Activated CD4-positive, alpha-beta T cell treated with anti-CD3 and anti-CD28 coated beads, Interleukin-2, amount 10 ng/mL, durations not matched to agents 7 days and 5 days (primary cell): ENCODE data around the gene TNS4. TPM values are rescaled to one million over a fixed set of nuclear protein-coding genes. Genes with fewer than 3 reads are reported as not detected.

Experiments
- CTCF ChIA-PET: fragments of 350-600 bp; sonication (Branson Sonifier 250); formaldehyde crosslinking; loops from one replicate; lab custom pipeline; 2021; ENCODE audit warnings: antibody characterized with exemption; lab: Charles Lee
- POLR2A ChIA-PET: fragments of 350-600 bp; sonication (Branson Sonifier 250); formaldehyde crosslinking; loops from one replicate; lab custom pipeline; 2021; ENCODE audit warnings: antibody characterized with exemption; lab: Charles Lee
- DNase-seq: peaks from one replicate; pipeline ENCODE4 v3.0.0-alpha.2; 2020
- H3K27ac Mint-ChIP-seq: one replicate; pipeline ENCODE4 v1.8.0; 2021; ENCODE audit warnings: mild to moderate bottlenecking, moderate library complexity, mixed read lengths
- H3K27me3 Mint-ChIP-seq: one replicate; pipeline ENCODE4 v1.8.0; 2021; ENCODE audit warnings: mixed read lengths
- H3K36me3 Mint-ChIP-seq: one replicate; pipeline ENCODE4 v1.8.0; 2021; ENCODE audit warnings: low read depth, mixed read lengths
- H3K4me1 Mint-ChIP-seq: one replicate; pipeline ENCODE4 v1.8.0; 2021; ENCODE audit warnings: mixed read lengths
- H3K4me3 Mint-ChIP-seq: one replicate; pipeline ENCODE4 v1.8.0; 2021; ENCODE audit warnings: mild to moderate bottlenecking, moderate library complexity, mixed read lengths
- H3K9me3 Mint-ChIP-seq: one replicate; pipeline ENCODE4 v1.8.0; 2021; ENCODE audit warnings: mixed read lengths
- total RNA-seq, 2 experiments: library from RNA; stranded (reverse); gene quantifications; one replicate each; pipeline ENCODE4 v1.2.3, GENCODE V29; 2021

TNS4 gene
- total RNA-seq, 2 experiments from 2014 or later: 3.5 to 3.7 TPM

DNA sequence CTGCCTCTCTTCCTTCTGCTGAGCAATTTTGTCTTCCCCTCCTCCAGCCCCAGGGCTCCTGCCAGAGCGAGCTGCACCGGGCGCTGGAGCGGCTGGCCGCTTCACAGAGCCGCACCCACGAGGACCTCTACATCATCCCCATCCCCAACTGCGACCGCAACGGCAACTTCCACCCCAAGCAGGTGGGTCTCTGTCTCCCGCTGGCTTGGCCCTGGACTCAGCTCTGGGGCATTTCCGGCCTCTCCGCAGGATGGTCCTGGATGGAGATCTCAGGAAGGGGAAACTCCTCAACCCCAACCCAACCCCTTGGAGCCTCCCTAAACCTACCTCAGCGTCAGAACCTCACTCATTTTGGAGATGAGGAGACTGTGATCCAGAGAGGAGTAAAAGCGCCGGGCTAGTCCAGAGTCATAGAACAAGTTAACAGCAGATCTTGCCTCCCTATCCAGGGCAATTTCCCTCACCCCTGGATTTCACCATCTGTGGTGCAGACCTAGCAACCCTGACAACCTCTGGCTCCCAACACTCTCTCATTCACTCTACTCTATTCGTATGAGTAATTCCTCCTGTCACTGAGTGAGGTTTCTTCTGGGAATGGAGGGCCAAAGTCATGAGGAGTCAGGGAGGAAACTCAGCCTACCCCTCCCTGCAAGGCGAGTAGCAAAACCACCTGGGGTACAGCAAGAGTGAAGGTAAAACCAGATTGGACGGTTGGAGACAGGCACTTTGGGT lies 47.4 kb downstream of the TNS4 start:
- H3K4me1 Mint-ChIP-seq: peaks cover 17% of the 10 kb centered on the region
- ChIA-PET POLR2A (no interaction called here), CTCF (interaction anchor here (0.7 to 2.7 kb wide), 3 partner anchors 10 to 1209 kb away, joined by 3 to 11 read pairs (median 4); partner anchors contain the start of gene IGFBP4)
- H3K27ac Mint-ChIP-seq: peak overlapping the region; percentile 2
- no peaks in the 10 kb centered on the region for H3K9me3 Mint-ChIP-seq
- H3K36me3 Mint-ChIP-seq: peaks cover 45% of the 10 kb centered on the region
- H3K4me3 Mint-ChIP-seq: no peak overlapping the region
- DNase-seq: no peak
- no peaks in the 10 kb centered on the region for H3K27me3 Mint-ChIP-seq

- POLR2A ChIA-PET: no interaction called here
These were observed 48.5 kb downstream of the TNS4 start for GRCh38 chr17:40452921-40453378.

GRCh38 chr17:40452216-40452787 lies 49.1 kb downstream of the TNS4 start:
- peaks cover 50% of the 10 kb centered on the region for H3K36me3 Mint-ChIP-seq
- no peaks in the 10 kb centered on the region for H3K27me3 Mint-ChIP-seq
- peak overlapping the region; percentile 64 for H3K27ac Mint-ChIP-seq
- H3K4me3 Mint-ChIP-seq: no peak overlapping the region
- peaks cover 34% of the 10 kb centered on the region for H3K4me1 Mint-ChIP-seq
- ChIA-PET POLR2A (no interaction called here), CTCF (interaction anchor here (0.5 to 2.8 kb wide), 4 partner anchors 24 to 236 kb away, joined by 3 to 9 read pairs (median 4); no protein-coding TSS in a partner anchor)
- DNase-seq: no peak
- no peaks in the 10 kb centered on the region for H3K9me3 Mint-ChIP-seq

More at GRCh38 chr17:40452921-40453378, 48.5 kb downstream of the TNS4 start:
- H3K27ac Mint-ChIP-seq: no peak overlapping the region
- peaks cover 53% of the 10 kb centered on the region for H3K36me3 Mint-ChIP-seq
- H3K9me3 Mint-ChIP-seq: no peaks in the 10 kb centered on the region
- H3K4me1 Mint-ChIP-seq: peaks cover 28% of the 10 kb centered on the region
- no peaks in the 10 kb centered on the region for H3K27me3 Mint-ChIP-seq
- no peak overlapping the region for H3K4me3 Mint-ChIP-seq
- no peak for DNase-seq
- CTCF ChIA-PET: interaction anchor here (1.0 kb wide), 1 partner anchor 23 kb away, joined by 4 read pairs; no protein-coding TSS in a partner anchor

GRCh38 chr17:40451420-40451819 lies 50.0 kb downstream of the TNS4 start:
- H3K27ac Mint-ChIP-seq: no peak overlapping the region
- ChIA-PET CTCF (interaction anchor here (0.6 to 2.8 kb wide), 5 partner anchors 11 to 144 kb away, joined by 3 to 9 read pairs (median 4); no protein-coding TSS in a partner anchor), POLR2A (no interaction called here)
- H3K36me3 Mint-ChIP-seq: peaks cover 44% of the 10 kb centered on the region
- peaks cover 42% of the 10 kb centered on the region for H3K4me1 Mint-ChIP-seq
- H3K27me3 Mint-ChIP-seq: no peaks in the 10 kb centered on the region
- no peak for DNase-seq
- H3K9me3 Mint-ChIP-seq: no peaks in the 10 kb centered on the region
- no peak overlapping the region for H3K4me3 Mint-ChIP-seq

DNA sequence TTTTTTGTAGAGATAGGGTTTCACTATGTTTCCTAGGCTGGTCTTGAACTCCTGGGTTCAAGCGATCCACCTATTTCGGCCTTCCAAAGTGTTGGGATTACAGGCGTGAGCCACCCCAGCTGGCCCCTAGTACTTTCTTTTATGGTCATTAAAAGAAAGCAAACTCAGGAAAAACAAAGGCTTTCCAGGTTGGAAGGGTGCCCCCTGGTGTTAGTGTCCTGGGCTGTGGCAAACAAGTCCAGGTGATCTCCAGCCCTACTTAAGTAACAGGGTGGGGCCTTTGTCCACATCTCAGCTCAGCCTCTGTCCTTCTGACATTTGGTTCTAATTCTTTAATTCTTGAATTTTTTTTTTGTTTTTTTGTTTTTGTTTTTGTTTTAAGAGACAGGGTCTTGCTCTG lies 51.2 kb downstream of the TNS4 start:
- H3K36me3 Mint-ChIP-seq: peaks cover 43% of the 10 kb centered on the region
- no peaks in the 10 kb centered on the region for H3K27me3 Mint-ChIP-seq
- no peak overlapping the region for H3K27ac Mint-ChIP-seq
- no peaks in the 10 kb centered on the region for H3K9me3 Mint-ChIP-seq
- POLR2A ChIA-PET: interaction anchor here (1.1 kb wide), 1 partner anchor 32 kb away, joined by 4 read pairs; the partner anchor contains the start of gene TOP2A
- peak; percentile 50 for DNase-seq
- H3K4me1 Mint-ChIP-seq: peaks cover 50% of the 10 kb centered on the region
- CTCF ChIA-PET: interaction anchor here (0.6 to 2.8 kb wide), 11 partner anchors 11 to 148 kb away, joined by 3 to 10 read pairs (median 5); no protein-coding TSS in a partner anchor
- no peak overlapping the region for H3K4me3 Mint-ChIP-seq

DNA sequence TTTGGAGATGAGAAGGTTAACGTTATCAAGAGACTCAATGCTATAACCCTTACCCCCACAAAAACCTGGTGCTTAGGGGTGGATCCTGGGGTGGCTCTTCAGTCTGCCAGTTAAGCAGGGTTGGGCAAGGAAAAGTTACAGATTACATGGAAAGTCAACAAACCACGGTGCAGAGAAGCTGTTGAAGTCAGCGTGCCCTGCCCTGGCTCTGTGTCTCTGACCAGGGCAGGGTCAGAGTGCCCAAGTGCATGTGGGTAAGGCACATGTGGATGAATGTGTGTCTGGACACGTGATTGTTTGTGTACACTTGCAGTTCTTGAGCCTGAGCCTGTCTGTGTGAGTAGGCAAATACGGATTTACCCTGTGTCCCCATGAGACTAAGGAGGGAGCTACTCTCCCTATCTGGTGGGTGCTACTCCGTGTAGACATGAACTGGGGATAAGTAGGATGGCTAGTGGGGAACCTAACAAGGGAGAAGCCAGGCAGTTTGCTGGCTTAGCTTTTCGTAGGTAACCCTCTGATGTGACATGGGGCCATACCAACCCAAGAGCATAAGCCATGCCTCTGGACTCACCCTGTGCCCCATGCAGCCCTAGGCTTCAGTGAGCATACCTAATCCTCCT lies 52.7 kb downstream of the TNS4 start:
- ChIA-PET POLR2A (interaction anchor here (0.5 kb wide), 1 partner anchor 84 kb away, joined by 3 read pairs; no protein-coding TSS in a partner anchor), CTCF (interaction anchor here (0.5 to 2.3 kb wide), 7 partner anchors 11 to 109 kb away, joined by 3 to 10 read pairs (median 5); no protein-coding TSS in a partner anchor)
- peaks cover 5% of the 10 kb centered on the region for H3K27me3 Mint-ChIP-seq
- H3K36me3 Mint-ChIP-seq: peaks cover 40% of the 10 kb centered on the region
- no peak for DNase-seq
- H3K4me3 Mint-ChIP-seq: no peak overlapping the region
- H3K4me1 Mint-ChIP-seq: peaks cover 64% of the 10 kb centered on the region
- peak overlapping the region; percentile 0 for H3K27ac Mint-ChIP-seq
- H3K9me3 Mint-ChIP-seq: no peaks in the 10 kb centered on the region

GRCh38 chr17:40448213-40448638 lies 53.2 kb downstream of the TNS4 start:
- POLR2A ChIA-PET: interaction anchor here (0.5 kb wide), 1 partner anchor 83 kb away, joined by 3 read pairs; no protein-coding TSS in a partner anchor
- peaks cover 35% of the 10 kb centered on the region for H3K36me3 Mint-ChIP-seq
- peak overlapping the region; percentile 20 for H3K4me3 Mint-ChIP-seq
- H3K9me3 Mint-ChIP-seq: no peaks in the 10 kb centered on the region
- H3K4me1 Mint-ChIP-seq: peaks cover 64% of the 10 kb centered on the region
- peaks cover 5% of the 10 kb centered on the region for H3K27me3 Mint-ChIP-seq
- DNase-seq: peak; percentile 24
- CTCF ChIA-PET: interaction anchor here (0.5 to 2.3 kb wide), 10 partner anchors 10 to 174 kb away, joined by 3 to 10 read pairs (median 3); no protein-coding TSS in a partner anchor
- peak overlapping the region; percentile 0 for H3K27ac Mint-ChIP-seq

DNA sequence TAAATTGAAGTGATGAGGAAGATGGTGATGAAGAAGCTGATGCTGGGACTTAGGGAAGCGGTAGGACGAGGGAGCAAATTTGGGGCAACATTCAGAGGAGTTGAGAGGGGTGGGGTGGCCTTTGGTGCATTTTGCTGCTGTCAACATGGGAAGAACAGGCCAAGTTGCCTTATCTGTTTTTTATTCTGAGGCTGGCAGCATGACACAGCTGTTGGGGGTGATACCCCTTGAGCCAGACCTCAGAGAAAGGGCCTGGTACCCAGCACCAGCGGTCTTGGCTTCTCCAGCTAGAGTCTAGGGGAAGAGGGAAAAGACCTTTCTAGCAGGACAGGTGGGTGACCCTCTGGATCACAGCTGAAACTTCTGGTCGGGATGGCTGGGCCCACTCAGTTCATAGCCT lies 53.6 kb downstream of the TNS4 start:
- Mint-ChIP-seq H3K9me3 (no peaks in the 10 kb centered on the region), H3K27ac (peak overlapping the region; percentile 0), H3K4me1 (peaks cover 64% of the 10 kb centered on the region), H3K36me3 (peaks cover 32% of the 10 kb centered on the region), H3K27me3 (peaks cover 5% of the 10 kb centered on the region), H3K4me3 (peak overlapping the region; percentile 20)
- ChIA-PET CTCF (interaction anchor here (0.5 to 1.9 kb wide), 12 partner anchors 8 to 174 kb away, joined by 3 to 9 read pairs (median 3); no protein-coding TSS in a partner anchor), POLR2A (no interaction called here)
- DNase-seq: no peak

DNA sequence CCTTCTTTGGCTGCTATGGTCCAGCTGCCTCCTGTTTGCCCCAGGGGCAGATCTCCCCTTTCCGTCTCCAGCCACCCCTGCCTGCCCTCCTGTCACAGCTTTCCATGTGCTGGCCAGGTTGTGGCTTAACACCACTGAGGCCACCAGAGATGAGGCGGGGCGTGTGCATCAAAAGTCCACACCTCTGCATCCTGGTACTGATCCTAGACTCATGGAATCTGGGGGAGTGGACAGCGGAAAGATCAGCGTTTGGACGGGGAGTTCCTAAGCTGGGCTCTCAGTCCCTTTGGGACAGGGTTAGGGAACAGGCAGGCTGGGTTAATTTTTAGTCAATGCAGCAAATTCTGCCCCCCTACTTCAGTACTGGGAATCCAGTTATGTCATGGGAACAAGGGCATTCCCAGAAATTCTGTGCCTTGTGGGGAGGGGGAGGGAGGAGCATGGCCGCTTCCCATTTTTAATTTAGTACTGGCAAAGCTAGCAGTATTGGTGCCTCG lies 54.2 kb downstream of the TNS4 start:
- Mint-ChIP-seq H3K4me1 (peaks cover 70% of the 10 kb centered on the region), H3K36me3 (peaks cover 26% of the 10 kb centered on the region), H3K4me3 (peak overlapping the region; percentile 19), H3K27me3 (peaks cover 5% of the 10 kb centered on the region), H3K9me3 (no peaks in the 10 kb centered on the region), H3K27ac (no peak overlapping the region)
- DNase-seq: no peak
- CTCF ChIA-PET: interaction anchor here (0.8 to 1.9 kb wide), 15 partner anchors 9 to 175 kb away, joined by 3 to 9 read pairs (median 3); no protein-coding TSS in a partner anchor
- POLR2A ChIA-PET: no interaction called here

DNA sequence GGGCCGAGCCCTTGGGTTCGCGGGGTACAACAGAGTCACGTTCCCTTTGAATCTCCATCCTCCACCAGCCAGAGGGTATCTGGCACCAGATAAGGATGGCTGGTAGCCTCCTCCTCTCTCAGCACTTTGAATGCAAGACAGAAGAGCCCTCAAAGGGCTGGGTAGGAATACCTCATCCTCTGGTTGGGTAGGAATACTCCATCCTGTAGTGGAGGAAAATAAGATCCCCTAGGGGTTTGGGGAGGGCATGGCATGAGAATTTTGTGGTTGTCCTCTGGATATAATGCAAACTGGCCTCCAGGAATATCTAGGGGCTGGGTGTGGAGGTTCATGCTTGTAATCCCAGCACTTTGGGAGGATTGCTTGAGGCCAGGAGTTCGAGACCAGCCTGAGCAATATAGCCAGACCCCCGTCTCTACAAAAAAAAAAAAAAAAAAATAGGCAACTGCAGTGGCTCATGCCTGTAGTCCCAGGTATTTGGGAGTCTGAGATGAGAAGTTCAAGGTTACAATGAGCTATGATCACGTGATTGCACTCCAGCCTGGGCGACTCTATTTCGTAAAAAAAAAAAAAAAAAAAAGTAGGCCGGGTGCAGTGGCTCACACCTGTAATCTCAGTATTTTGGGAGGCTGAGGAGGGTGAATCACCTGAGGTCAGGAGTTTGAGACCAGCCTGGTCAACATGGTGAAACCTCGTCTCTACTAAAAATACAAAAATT lies 55.5 kb downstream of the TNS4 start:
- peak overlapping the region; percentile 97 for H3K27ac Mint-ChIP-seq

More for the DNA sequence above, 55.5 kb downstream of the TNS4 start:
- ChIA-PET POLR2A (no interaction called here), CTCF (interaction anchor here (0.5 to 1.6 kb wide), 7 partner anchors 45 to 294 kb away, joined by 3 to 5 read pairs (median 3); no protein-coding TSS in a partner anchor)
- Mint-ChIP-seq H3K36me3 (peaks cover 23% of the 10 kb centered on the region), H3K4me3 (peak overlapping the region; percentile 85), H3K9me3 (no peaks in the 10 kb centered on the region), H3K27me3 (peaks cover 5% of the 10 kb centered on the region), H3K4me1 (peaks cover 72% of the 10 kb centered on the region)
- no peak for DNase-seq
